ENCODE measurements around the gene OXNAD1.

OXNAD1 gene

GRCh38 chr3:16254916-16255315 is 10.1 kb upstream of the OXNAD1 start:
- no peak overlapping the region for H3K27ac ChIP-seq
- TF ChIP-seq, protein P1, sequence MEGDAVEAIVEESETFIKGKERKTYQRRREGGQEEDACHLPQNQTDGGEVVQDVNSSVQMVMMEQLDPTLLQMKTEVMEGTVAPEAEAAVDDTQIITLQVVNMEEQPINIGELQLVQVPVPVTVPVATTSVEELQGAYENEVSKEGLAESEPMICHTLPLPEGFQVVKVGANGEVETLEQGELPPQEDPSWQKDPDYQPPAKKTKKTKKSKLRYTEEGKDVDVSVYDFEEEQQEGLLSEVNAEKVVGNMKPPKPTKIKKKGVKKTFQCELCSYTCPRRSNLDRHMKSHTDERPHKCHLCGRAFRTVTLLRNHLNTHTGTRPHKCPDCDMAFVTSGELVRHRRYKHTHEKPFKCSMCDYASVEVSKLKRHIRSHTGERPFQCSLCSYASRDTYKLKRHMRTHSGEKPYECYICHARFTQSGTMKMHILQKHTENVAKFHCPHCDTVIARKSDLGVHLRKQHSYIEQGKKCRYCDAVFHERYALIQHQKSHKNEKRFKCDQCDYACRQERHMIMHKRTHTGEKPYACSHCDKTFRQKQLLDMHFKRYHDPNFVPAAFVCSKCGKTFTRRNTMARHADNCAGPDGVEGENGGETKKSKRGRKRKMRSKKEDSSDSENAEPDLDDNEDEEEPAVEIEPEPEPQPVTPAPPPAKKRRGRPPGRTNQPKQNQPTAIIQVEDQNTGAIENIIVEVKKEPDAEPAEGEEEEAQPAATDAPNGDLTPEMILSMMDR (conservative IDR thresholded peaks at IDR 0.05), result no peak

- TF ChIP-seq, protein P1 (conservative IDR thresholded peaks at IDR 0.05), result no peak
- H3K27ac ChIP-seq, result no peak overlapping the region
Measured at GRCh38 chr3:16255326-16255725, 9.7 kb upstream of the OXNAD1 start.

DNA sequence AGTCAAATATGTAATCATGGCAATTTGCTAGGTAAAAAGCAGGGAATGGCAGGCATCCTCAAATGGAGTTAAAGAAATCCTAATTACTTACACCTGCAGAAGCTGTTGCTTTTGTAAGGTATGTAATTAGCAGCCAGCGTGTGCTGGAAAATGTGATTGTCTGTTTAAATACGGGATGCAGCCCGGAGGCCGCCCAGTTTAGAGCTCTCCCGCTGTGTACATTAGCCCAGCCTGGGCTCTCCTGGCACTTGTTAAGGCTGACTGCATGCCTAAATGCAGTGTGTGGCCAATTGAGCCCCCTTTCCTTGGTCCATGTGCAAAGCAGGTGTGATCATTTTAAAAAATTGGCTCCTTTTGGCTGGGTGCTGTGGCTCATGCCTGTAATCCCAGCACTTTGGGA is 9.3 kb upstream of the OXNAD1 start:
- TF ChIP-seq, protein P1 (conservative IDR thresholded peaks at IDR 0.05), result no peak
- no peak overlapping the region for H3K27ac ChIP-seq

DNA sequence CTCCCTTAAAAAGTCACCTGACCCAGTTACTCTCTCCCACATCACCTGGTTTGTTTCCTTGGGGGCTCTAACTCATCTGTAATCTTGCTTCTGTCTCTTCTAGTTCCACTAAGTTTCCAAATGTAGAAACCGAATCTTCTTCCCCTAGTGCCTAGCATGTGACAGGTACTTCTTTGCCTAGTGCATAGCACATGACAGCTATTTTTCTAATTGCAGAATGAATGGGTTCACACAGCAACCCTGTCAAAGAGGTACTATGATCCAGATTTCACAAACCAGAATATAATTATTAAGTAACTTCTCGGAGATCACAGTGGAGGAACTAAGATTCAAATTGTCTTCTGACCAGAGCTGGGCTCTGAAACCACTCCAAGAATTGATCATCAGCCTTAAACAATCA is 7.7 kb upstream of the OXNAD1 start:
- TF ChIP-seq, protein P1 (conservative IDR thresholded peaks at IDR 0.05), result no peak
- H3K27ac ChIP-seq, result no peak overlapping the region

- H3K27ac ChIP-seq, result no peak overlapping the region
- TF ChIP-seq, protein P1 (conservative IDR thresholded peaks at IDR 0.05), result no peak
Measured at GRCh38 chr3:16258177-16258576, 6.8 kb upstream of the OXNAD1 start.

DNA sequence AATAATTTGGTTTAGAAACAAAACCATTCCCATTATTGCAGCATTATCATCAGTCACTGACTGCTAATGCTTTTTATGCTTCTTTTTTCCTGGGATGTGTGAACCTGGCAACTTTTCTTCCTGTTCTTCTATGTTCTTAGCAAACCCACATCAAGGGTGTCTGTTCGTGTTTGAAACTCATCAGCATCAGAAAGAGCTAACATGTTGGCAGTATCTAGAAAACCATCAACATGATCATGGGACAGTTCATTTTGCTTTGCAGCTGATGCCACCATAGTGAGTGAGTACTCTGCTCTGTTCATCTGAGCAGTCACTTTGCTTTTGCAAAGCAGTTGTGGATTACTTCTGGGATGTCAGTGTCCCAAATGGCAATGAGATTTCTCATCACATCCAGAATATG is 6.1 kb upstream of the OXNAD1 start:
- H3K27ac ChIP-seq, result no peak overlapping the region
- TF ChIP-seq, protein P1 (conservative IDR thresholded peaks at IDR 0.05), result no peak

DNA sequence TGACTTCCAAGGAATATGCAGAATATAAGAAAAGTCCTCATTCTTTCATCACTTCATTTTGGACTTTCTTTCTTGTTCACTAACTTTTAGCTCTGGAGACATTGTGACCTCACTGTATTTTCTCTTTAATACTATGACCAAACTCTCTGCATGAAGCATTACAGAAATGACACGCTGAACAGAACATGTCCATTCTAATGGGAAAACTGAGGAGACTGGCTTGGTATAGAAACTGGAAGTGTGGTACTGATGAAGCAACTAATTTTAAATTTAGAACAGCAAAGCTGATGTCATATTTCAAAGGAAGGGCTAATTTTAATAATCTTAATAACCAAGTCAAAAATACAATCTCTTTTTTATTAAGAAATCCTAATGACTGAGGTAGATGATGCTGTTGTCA is 5.0 kb upstream of the OXNAD1 start:
- TF ChIP-seq, protein P1 (conservative IDR thresholded peaks at IDR 0.05), result no peak
- H3K27ac ChIP-seq, result no peak overlapping the region

- no peak overlapping the region for H3K27ac ChIP-seq
- TF ChIP-seq, protein P1 (conservative IDR thresholded peaks at IDR 0.05), result no peak
Measured at GRCh38 chr3:16262174-16262573, 2.8 kb upstream of the OXNAD1 start.

Data from VCaP (cell line).